HG02642 (cell line): Measurements from ENCODE around the gene GABRR3.

Experiments used
- ATAC-seq: cut with Tn5 transposase; IDR thresholded peaks from one replicate; pipeline ENCODE4 v1.9.1; 2021; ENCODE audit warnings: mild to moderate bottlenecking; ENCODE audit not compliant: unreplicated experiment, poor library complexity

Gene GABRR3

GRCh38 chr3:97992547-97993173, 42.5 kb downstream of the GABRR3 start:
- ATAC-seq, result no peak

GRCh38 chr3:97991293-97991682, 43.8 kb downstream of the GABRR3 start:
- ATAC-seq, result no peak

GRCh38 chr3:97990624-97991292, 44.4 kb downstream of the GABRR3 start:
- ATAC-seq, result no peak

GRCh38 chr3:97988784-97989568, 46.1 kb downstream of the GABRR3 start:
- ATAC-seq, result no peak

GRCh38 chr3:97987306-97987705, 47.8 kb downstream of the GABRR3 start:
- no peak for ATAC-seq

- ATAC-seq, result no peak
Measured at GRCh38 chr3:97983933-97984491, 51.1 kb downstream of the GABRR3 start.

- ATAC-seq, result no peak
Measured at GRCh38 chr3:97981886-97982285, 53.2 kb downstream of the GABRR3 start.

GRCh38 chr3:97979610-97980009, 55.5 kb downstream of the GABRR3 start:
- ATAC-seq, result no peak

- ATAC-seq, result no peak
Measured at GRCh38 chr3:97975466-97975865, 59.6 kb downstream of the GABRR3 start.

GRCh38 chr3:97974996-97975395, 60.1 kb downstream of the GABRR3 start:
- no peak for ATAC-seq

GRCh38 chr3:97972976-97973375, 62.1 kb downstream of the GABRR3 start:
- ATAC-seq, result no peak

GRCh38 chr3:97971679-97972567, 63.2 kb downstream of the GABRR3 start, which contains the start of gene RIOX2:
RIOX2 (minus strand) TSS chr3:97972431; CDS start chr3:97967593, 4,838 bp downstream.
- ATAC-seq, result peak; percentile 92

- ATAC-seq, result no peak
Measured at GRCh38 chr3:97970956-97971620, 64.0 kb downstream of the GABRR3 start.

GRCh38 chr3:97970156-97970555, 65.0 kb downstream of the GABRR3 start:
- ATAC-seq, result no peak

- ATAC-seq, result no peak
Measured at GRCh38 chr3:97969541-97969940, 65.6 kb downstream of the GABRR3 start.

- ATAC-seq, result no peak
Measured at GRCh38 chr3:97968376-97968775, 66.7 kb downstream of the GABRR3 start.

- ATAC-seq, result no peak
Measured at GRCh38 chr3:97967966-97968365, 67.1 kb downstream of the GABRR3 start.

GRCh38 chr3:97960993-97961766, 73.9 kb downstream of the GABRR3 start:
- no peak for ATAC-seq

- no peak for ATAC-seq
Measured at GRCh38 chr3:97960551-97960950, 74.6 kb downstream of the GABRR3 start.
